ENCODE results near the gene CD82. TPM values are rescaled to one million over a fixed set of nuclear protein-coding genes. Genes with fewer than 3 reads are reported as not detected.

CD82 gene
- total RNA-seq, 1 experiment from 2014 or later = 32.6 TPM

DNA sequence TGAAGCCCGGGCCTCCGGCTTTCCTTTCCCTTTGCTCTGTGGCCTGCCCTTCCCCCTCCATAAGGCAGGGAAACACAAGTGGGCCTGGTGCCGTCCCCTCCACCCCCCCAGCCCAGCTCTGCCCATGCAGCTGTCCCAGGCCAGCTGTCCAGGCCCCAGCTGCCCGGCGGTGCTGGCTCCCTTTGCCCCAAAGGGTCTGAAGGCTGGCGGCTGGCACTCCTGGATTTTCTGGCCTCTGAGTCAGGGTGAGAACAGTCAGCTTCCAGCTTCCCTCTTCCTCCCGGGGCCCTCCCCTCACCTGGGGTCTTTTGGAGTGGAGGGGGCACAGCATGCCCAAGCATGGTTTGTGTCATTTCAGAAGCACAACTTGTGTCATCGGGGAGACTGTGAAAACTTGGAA lies 27.8 kb downstream of the CD82 start:
- H3K9me3 Mint-ChIP-seq (ENCODE audit: low read depth, unreplicated experiment) = no peaks in the 10 kb centered on the region
- H3K4me3 Mint-ChIP-seq (ENCODE audit: low read depth, unreplicated experiment) = no peak overlapping the region
- H3K27ac Mint-ChIP-seq (ENCODE audit: unreplicated experiment) = no peak overlapping the region
- no peaks in the 10 kb centered on the region for H3K4me1 Mint-ChIP-seq (ENCODE audit: low read depth, unreplicated experiment)
- no peak for DNase-seq
- CTCF ChIA-PET = no interaction called here
- BruUV-seq (replicated peaks) = no TSS peak
- no peaks in the 10 kb centered on the region for H3K27me3 Mint-ChIP-seq (ENCODE audit: unreplicated experiment)
- intact Hi-C loops (cut with micrococcal nuclease; ENCODE audit: unreplicated experiment) = no loop called here
- TF ChIP-seq, protein P1, sequence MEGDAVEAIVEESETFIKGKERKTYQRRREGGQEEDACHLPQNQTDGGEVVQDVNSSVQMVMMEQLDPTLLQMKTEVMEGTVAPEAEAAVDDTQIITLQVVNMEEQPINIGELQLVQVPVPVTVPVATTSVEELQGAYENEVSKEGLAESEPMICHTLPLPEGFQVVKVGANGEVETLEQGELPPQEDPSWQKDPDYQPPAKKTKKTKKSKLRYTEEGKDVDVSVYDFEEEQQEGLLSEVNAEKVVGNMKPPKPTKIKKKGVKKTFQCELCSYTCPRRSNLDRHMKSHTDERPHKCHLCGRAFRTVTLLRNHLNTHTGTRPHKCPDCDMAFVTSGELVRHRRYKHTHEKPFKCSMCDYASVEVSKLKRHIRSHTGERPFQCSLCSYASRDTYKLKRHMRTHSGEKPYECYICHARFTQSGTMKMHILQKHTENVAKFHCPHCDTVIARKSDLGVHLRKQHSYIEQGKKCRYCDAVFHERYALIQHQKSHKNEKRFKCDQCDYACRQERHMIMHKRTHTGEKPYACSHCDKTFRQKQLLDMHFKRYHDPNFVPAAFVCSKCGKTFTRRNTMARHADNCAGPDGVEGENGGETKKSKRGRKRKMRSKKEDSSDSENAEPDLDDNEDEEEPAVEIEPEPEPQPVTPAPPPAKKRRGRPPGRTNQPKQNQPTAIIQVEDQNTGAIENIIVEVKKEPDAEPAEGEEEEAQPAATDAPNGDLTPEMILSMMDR (IDR thresholded peaks at IDR 0.05; ENCODE audit: unreplicated experiment) = no peak
- H3K36me3 Mint-ChIP-seq (ENCODE audit: insufficient read depth, unreplicated experiment) = no peaks in the 10 kb centered on the region

DNA sequence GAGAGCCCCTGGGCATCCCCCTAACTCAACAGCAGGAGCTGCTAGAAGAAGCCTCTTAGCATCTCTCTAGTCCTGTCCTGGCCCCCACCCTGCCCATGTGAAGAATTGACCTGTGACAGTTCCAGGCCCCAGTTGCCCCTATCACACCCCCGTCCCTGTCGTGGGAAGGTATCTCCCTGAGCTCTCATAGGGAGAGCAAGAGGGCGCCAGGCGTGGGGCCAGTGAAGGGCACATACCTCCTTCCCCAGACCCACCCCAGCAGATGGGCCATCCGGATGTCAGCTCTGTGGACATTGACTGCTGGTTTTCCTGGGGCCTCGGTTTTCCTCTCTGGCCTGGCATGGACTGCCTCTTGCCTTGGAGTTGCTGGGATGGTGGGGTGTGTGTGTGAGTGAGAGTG lies 29.5 kb downstream of the CD82 start:
- intact Hi-C loops (cut with micrococcal nuclease; ENCODE audit: unreplicated experiment) = no loop called here
- no peaks in the 10 kb centered on the region for H3K27me3 Mint-ChIP-seq (ENCODE audit: unreplicated experiment)
- CTCF ChIA-PET = no interaction called here
- no peaks in the 10 kb centered on the region for H3K9me3 Mint-ChIP-seq (ENCODE audit: low read depth, unreplicated experiment)
- TF ChIP-seq, protein P1 (IDR thresholded peaks at IDR 0.05; ENCODE audit: unreplicated experiment) = no peak
- BruUV-seq (replicated peaks) = no TSS peak
- no peaks in the 10 kb centered on the region for H3K36me3 Mint-ChIP-seq (ENCODE audit: insufficient read depth, unreplicated experiment)
- no peak overlapping the region for H3K4me3 Mint-ChIP-seq (ENCODE audit: low read depth, unreplicated experiment)
- no peaks in the 10 kb centered on the region for H3K4me1 Mint-ChIP-seq (ENCODE audit: low read depth, unreplicated experiment)
- no peak for DNase-seq
- H3K27ac Mint-ChIP-seq (ENCODE audit: unreplicated experiment) = no peak overlapping the region

DNA sequence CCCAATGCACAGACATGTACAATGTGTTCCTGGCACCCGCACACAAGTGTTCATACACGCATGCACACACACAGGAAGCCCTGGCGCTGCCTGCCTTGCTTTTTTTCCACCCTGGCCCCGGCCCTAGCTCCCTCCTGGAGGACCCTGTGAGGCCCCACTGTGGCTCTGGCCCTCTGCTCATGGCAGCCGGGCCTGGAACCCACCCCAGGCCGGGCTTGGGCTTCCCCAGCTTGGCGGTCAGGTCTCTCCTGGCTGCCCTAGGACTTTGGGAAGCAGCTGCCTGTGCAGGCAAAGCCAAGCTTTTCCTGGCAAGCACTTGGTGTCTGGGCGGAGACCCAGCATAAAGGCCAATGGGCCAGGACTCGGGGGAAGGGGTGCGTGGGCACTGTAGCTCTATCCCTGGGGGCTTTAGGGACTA lies 30.5 kb downstream of the CD82 start:
- DNase-seq = no peak
- CTCF ChIA-PET = interaction anchor here (1.0 kb wide), 1 partner anchor 27 kb away, joined by 3 read pairs; no protein-coding TSS in a partner anchor
- Mint-ChIP-seq H3K4me3 (ENCODE audit: low read depth, unreplicated experiment) (no peak overlapping the region), H3K36me3 (ENCODE audit: insufficient read depth, unreplicated experiment) (no peaks in the 10 kb centered on the region), H3K9me3 (ENCODE audit: low read depth, unreplicated experiment) (no peaks in the 10 kb centered on the region), H3K27ac (ENCODE audit: unreplicated experiment) (no peak overlapping the region), H3K27me3 (ENCODE audit: unreplicated experiment) (no peaks in the 10 kb centered on the region), H3K4me1 (ENCODE audit: low read depth, unreplicated experiment) (no peaks in the 10 kb centered on the region)
- intact Hi-C loops (cut with micrococcal nuclease; ENCODE audit: unreplicated experiment) = no loop called here
- TF ChIP-seq, protein P1 (IDR thresholded peaks at IDR 0.05; ENCODE audit: unreplicated experiment) = no peak
- no TSS peak for BruUV-seq (replicated peaks)

DNA sequence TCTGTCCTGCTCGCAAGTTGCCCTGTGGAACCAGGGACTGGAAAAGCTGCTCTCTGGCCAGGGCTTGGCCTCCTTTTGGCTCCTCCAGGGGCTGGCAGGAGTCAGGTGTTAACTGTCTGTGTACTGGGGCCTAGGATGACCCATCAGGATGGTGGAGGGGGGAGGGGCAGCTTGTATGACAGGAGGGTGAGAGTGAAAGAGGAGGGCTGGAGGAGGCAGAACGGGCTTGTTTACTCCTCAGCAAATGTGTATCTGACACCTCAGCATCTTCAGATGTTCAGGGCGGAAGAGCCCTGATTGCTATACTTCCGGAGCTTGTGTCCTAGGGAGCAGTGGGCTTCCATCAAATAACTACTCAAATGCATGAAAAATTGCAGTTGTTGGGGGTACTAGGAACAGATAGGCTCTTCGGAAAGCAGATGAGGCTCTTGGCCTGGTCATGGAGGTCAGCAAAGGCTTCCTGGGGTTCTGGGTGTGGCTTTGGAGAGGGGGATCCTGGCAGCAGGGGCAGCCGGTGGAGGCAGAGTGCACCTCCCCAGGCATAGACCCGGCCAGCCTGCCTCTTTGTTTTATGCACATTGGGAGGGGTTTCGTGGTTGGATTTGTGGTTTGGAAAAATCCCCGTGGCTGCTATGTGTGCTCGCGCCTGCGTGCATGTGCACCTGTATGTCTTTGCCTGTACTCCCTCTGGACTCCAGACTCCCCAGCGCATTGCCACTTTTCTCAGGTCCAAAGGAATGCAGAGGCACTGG lies 31.2 kb downstream of the CD82 start:
- intact Hi-C loops (cut with micrococcal nuclease; ENCODE audit: unreplicated experiment) = no loop called here
- CTCF ChIA-PET = interaction anchor here (1.0 kb wide), 1 partner anchor 27 kb away, joined by 3 read pairs; no protein-coding TSS in a partner anchor
- TF ChIP-seq, protein P1 (IDR thresholded peaks at IDR 0.05; ENCODE audit: unreplicated experiment) = no peak

More for the DNA sequence above, 31.2 kb downstream of the CD82 start:
- no peak overlapping the region for H3K4me3 Mint-ChIP-seq (ENCODE audit: low read depth, unreplicated experiment)
- H3K36me3 Mint-ChIP-seq (ENCODE audit: insufficient read depth, unreplicated experiment) = no peaks in the 10 kb centered on the region
- no TSS peak for BruUV-seq (replicated peaks)
- H3K27ac Mint-ChIP-seq (ENCODE audit: unreplicated experiment) = no peak overlapping the region
- no peaks in the 10 kb centered on the region for H3K9me3 Mint-ChIP-seq (ENCODE audit: low read depth, unreplicated experiment)
- H3K27me3 Mint-ChIP-seq (ENCODE audit: unreplicated experiment) = no peaks in the 10 kb centered on the region
- no peaks in the 10 kb centered on the region for H3K4me1 Mint-ChIP-seq (ENCODE audit: low read depth, unreplicated experiment)
- DNase-seq = no peak
